PC-3 (cell line): ENCODE results near the gene C10orf62. TPM values are rescaled to one million over a fixed set of nuclear protein-coding genes. Genes with fewer than 3 reads are reported as not detected.

Experiments used
- ATAC-seq: fragments of 200-7000 bp; cut with Tn5 transposase; 2 replicates; pipeline ENCODE4 v1.9.1; 2020; ENCODE audit warnings: mild to moderate bottlenecking, moderate library complexity
- BruUV-seq: library from RNA; stranded (reverse); fragments of 400-500 nt; replicated peaks from 2 replicates; lab custom pipeline; 2021; lab: Mats Ljungman, UMichigan
- CTCF ChIA-PET: fragments of 300-600 bp; sonication (Branson Sonifier 250); formaldehyde crosslinking; loops from one replicate; lab custom pipeline; 2022; ENCODE audit warnings: antibody characterized with exemption; lab: Charles Lee
- POLR2A ChIA-PET: fragments of 300-600 bp; sonication (Branson Sonifier 250); formaldehyde crosslinking; loops from one replicate; lab custom pipeline; 2022; ENCODE audit warnings: antibody characterized with exemption; ENCODE audit not compliant: unreplicated experiment; lab: Charles Lee
- DNase-seq: peaks from one replicate; pipeline ENCODE4 v3.0.0-alpha.2; 2015
- H2AFZ ChIP-seq: fragments of 300-600 bp; sonication (generic); 2 replicates; pipeline ENCODE4 v1.6.0; 2016; ENCODE audit warnings: antibody characterized with exemption, low read length
- H3F3A ChIP-seq: fragments of 300-600 bp; sonication (generic); one replicate; pipeline ENCODE4 v1.6.0; 2017; ENCODE audit warnings: antibody characterized with exemption, low read length, control low read depth, mild to moderate bottlenecking; ENCODE audit not compliant: unreplicated experiment
- H3K27ac ChIP-seq: fragments of 300-600 bp; sonication (generic); 2 replicates; pipeline ENCODE4 v1.5.1; 2016; ENCODE audit warnings: mild to moderate bottlenecking, low read length
- H3K27me3 ChIP-seq: fragments of 300-600 bp; sonication (generic); 2 replicates; pipeline ENCODE4 v1.6.1; 2016; ENCODE audit warnings: low read length, mixed read lengths
- H3K36me3 ChIP-seq: fragments of 300-600 bp; sonication (generic); 2 replicates; pipeline ENCODE4 v1.6.1; 2016; ENCODE audit warnings: low read depth, mixed run types, low read length, mixed read lengths
- H3K4me1 ChIP-seq: fragments of 300-600 bp; sonication (generic); 2 replicates; pipeline ENCODE4 v1.5.1; 2016; ENCODE audit warnings: low read length; ENCODE audit not compliant: insufficient read depth
- H3K4me2 ChIP-seq: fragments of 300-600 bp; sonication (generic); 2 replicates; pipeline ENCODE4 v1.6.0; 2016; ENCODE audit warnings: low read length
- H3K4me3 ChIP-seq: fragments of 300-600 bp; sonication (generic); 2 replicates; pipeline ENCODE4 v1.5.1; 2016; ENCODE audit warnings: mild to moderate bottlenecking, low read length, mixed read lengths
- H3K79me2 ChIP-seq: fragments of 300-600 bp; sonication (generic); 2 replicates; pipeline ENCODE4 v1.6.1; 2017; ENCODE audit warnings: low read length, mixed read lengths
- H3K9ac ChIP-seq: fragments of 300-600 bp; sonication (generic); 2 replicates; pipeline ENCODE4 v1.6.0; 2016; ENCODE audit warnings: mild to moderate bottlenecking, low read length
- H3K9me2 ChIP-seq: fragments of 300-600 bp; sonication (generic); replicated peaks from 2 replicates; pipeline ENCODE4 v1.6.1; 2016; ENCODE audit warnings: mixed run types, low read length, mixed read lengths
- H3K9me3 ChIP-seq: fragments of 300-600 bp; sonication (generic); 2 replicates; pipeline ENCODE4 v1.6.1; 2016; ENCODE audit warnings: low read length, mixed read lengths
- H4K20me1 ChIP-seq: fragments of 300-600 bp; sonication (generic); 2 replicates; pipeline ENCODE4 v1.6.1; 2016; ENCODE audit warnings: low read length, mixed read lengths
- CTCF ChIP-seq: fragments of 300-600 bp; sonication (generic); conservative IDR thresholded peaks from 2 replicates; pipeline ENCODE4 v1.5.1; 2017; ENCODE audit warnings: antibody characterized with exemption, low read depth, mild to moderate bottlenecking, low read length
- EZH2 ChIP-seq: fragments of 300-600 bp; sonication (generic); IDR thresholded peaks from one replicate; pipeline ENCODE4 v1.6.1; 2017; ENCODE audit warnings: antibody characterized with exemption, mild to moderate bottlenecking, low read length; ENCODE audit not compliant: unreplicated experiment
- EZH2phosphoT487 ChIP-seq: fragments of 300-600 bp; sonication (generic); IDR thresholded peaks from 2 replicates; pipeline ENCODE4 v1.6.1; 2018; ENCODE audit warnings: mild to moderate bottlenecking, antibody characterized with exemption, low read length, borderline replicate concordance
- intact Hi-C: fragments of 100-400 bp; cut with micrococcal nuclease; formaldehyde crosslinking; loops from 2 replicates; pipeline ENCODE4 v1.9.0; 2023
- total RNA-seq: library from RNA; depleted of rRNA; stranded (reverse); fragments of >200 nt; gene quantifications from 2 replicates; pipeline ENCODE4 v1.2.3, GENCODE V29; 2014

Gene C10orf62
- total RNA-seq, 1 experiment from 2014 or later: not detected

DNA sequence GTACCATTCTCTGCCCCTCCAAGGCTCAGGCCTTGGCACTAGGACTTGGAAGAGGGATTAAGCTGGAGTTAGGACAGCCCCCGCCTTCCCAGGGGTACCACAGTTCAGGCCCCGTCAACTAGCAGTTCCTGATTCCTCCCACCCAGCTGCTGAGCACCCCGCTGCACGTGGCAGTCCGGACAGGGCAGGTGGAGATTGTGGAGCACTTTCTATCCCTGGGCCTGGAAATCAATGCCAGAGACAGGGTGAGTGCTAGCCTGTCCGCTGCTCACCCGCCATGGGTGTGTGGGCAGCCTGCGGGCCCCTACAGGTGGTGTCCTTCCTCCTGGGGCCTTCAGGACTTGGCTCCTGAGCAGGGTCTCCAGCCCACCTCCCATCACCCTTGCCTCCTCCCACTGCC lies 7.4 kb upstream of the C10orf62 start:
- Histone ChIP-seq H2AFZ (no peak overlapping the region), H3K27me3 (no peaks in the 10 kb centered on the region), H3K9me3 (no peaks in the 10 kb centered on the region), H3K4me3 (no peak overlapping the region), H3F3A (no peaks in the 10 kb centered on the region), H3K9ac (no peak overlapping the region), H4K20me1 (no peaks in the 10 kb centered on the region), H3K4me1 (no peaks in the 10 kb centered on the region), H3K27ac (no peak overlapping the region), H3K79me2 (no peaks in the 10 kb centered on the region), H3K36me3 (no peaks in the 10 kb centered on the region), H3K4me2 (no peak overlapping the region), H3K9me2 (no peaks in the 10 kb centered on the region)
- ChIA-PET CTCF (no interaction called here), POLR2A (no interaction called here)
- intact Hi-C loops: no loop called here
- ATAC-seq (no peak), DNase-seq (no peak)
- no TSS peak for BruUV-seq
- no peak for TF ChIP-seq EZH2
- TF ChIP-seq EZH2phosphoT487: no peak
- no peak for TF ChIP-seq CTCF

- Histone ChIP-seq H3K27ac (no peak overlapping the region), H3K9me2 (no peaks in the 10 kb centered on the region), H3K36me3 (no peaks in the 10 kb centered on the region), H3K27me3 (no peaks in the 10 kb centered on the region), H3K4me2 (no peak overlapping the region), H3K4me3 (no peak overlapping the region), H3F3A (no peaks in the 10 kb centered on the region), H3K4me1 (no peaks in the 10 kb centered on the region), H3K9me3 (no peaks in the 10 kb centered on the region), H4K20me1 (no peaks in the 10 kb centered on the region), H3K9ac (no peak overlapping the region), H3K79me2 (no peaks in the 10 kb centered on the region), H2AFZ (no peak overlapping the region)
- BruUV-seq: no TSS peak
- intact Hi-C loops: no loop called here
- POLR2A ChIA-PET: no interaction called here
- TF ChIP-seq EZH2phosphoT487: no peak
- no peak for TF ChIP-seq EZH2
- TF ChIP-seq CTCF: no peak
- DNase-seq (no peak), ATAC-seq (no peak)
- CTCF ChIA-PET: interaction anchor here (0.7 kb wide), 1 partner anchor 156 kb away, joined by 3 read pairs; no protein-coding TSS in a partner anchor
Measured at GRCh38 chr10:97583476-97583875, 6.0 kb upstream of the C10orf62 start.

- no peak within 1 kb of the TSS for H3K4me2 ChIP-seq
- ATAC-seq (peak; percentile 76), DNase-seq (peak; percentile 35)
- no peaks in the 10 kb centered on the region for H3K4me1 ChIP-seq
- TF ChIP-seq EZH2: no peak
- TF ChIP-seq CTCF: no peak
- no peak for TF ChIP-seq EZH2phosphoT487
- CTCF ChIA-PET: interaction anchor here (0.7 kb wide), 1 partner anchor 157 kb away, joined by 3 read pairs; no protein-coding TSS in a partner anchor
- H3K9me3 ChIP-seq: no peaks in the 10 kb centered on the region
- H3K9me2 ChIP-seq: no peaks in the 10 kb centered on the region
- H3K36me3 ChIP-seq: no peaks in the 10 kb centered on the region
- no TSS peak for BruUV-seq
- POLR2A ChIA-PET: interaction anchor here (0.6 kb wide), 1 partner anchor 91 kb away, joined by 3 read pairs; no protein-coding TSS in a partner anchor
- H3K27ac ChIP-seq: no peak within 1 kb of the TSS
- H3F3A ChIP-seq: no peaks in the 10 kb centered on the region
- no peak within 1 kb of the TSS for H3K9ac ChIP-seq
- no peaks in the 10 kb centered on the region for H3K79me2 ChIP-seq
- H3K4me3 ChIP-seq: no peak within 1 kb of the TSS
- H2AFZ ChIP-seq: no peak within 1 kb of the TSS
- no peaks in the 10 kb centered on the region for H3K27me3 ChIP-seq
- intact Hi-C loops: no loop called here
- H4K20me1 ChIP-seq: no peaks in the 10 kb centered on the region
Measured at GRCh38 chr10:97584060-97584797, 5.3 kb upstream of the C10orf62 start, which contains the start of gene HOGA1. Gene HOGA1, plus strand, starts transcription at chr10:97584389. Its CDS starts 315 bp downstream, at chr10:97584704.
